ENCODE data around the gene CDKL2.

CDKL2 gene

GRCh38 chr4:75623026-75623425 is 7.3 kb downstream of the CDKL2 start:
- no peak overlapping the region for H3K4me3 ChIP-seq (ENCODE audit: low read length)
- TF ChIP-seq ZNF274 (IDR thresholded peaks at IDR 0.05; ENCODE audit: low read depth, low read length): no peak

- H3K4me3 ChIP-seq (ENCODE audit: low read length): no peak overlapping the region
- no peak for TF ChIP-seq ZNF274 (IDR thresholded peaks at IDR 0.05; ENCODE audit: low read depth, low read length)
Observed at GRCh38 chr4:75621715-75622114, 8.6 kb downstream of the CDKL2 start.

DNA sequence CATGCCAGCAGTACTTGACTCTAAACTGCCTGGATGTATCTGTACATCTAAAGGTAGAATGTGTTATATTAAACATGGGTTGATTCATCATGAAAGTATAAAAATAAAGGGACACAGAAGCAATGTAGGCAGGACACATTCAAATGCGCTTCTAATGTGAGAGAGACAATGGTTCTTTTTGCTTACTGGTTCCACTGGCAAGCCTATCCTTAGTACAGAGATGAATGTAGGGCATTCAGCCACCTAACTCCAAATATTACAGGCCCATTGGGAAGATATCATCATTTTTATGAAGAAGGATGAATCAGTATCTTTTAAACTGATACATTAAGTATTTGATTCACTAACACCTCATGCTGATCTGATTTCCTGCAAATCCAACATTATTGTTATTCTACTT is 18.0 kb downstream of the CDKL2 start:
- TF ChIP-seq ZNF274 (IDR thresholded peaks at IDR 0.05; ENCODE audit: low read depth, low read length): no peak
- H3K4me3 ChIP-seq (ENCODE audit: low read length): no peak overlapping the region

DNA sequence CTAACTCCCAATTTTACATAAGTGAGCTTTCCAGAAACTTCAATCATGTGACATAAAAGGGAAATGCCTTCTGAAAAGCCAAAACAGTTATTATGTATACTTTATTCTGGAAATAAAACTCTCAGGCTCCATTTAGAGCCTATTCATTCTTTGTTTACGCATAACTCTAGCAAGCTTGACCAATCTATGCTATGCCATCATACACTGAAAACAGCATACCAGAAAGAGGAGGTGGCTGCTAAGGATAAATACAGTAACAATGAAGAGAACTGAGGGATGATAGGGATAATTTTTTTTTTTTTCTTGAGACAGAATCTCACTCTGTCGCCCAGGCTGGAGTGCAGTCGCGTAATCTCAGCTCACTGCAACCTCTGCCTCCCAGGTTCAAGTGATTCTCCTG is 24.4 kb downstream of the CDKL2 start:
- no peak for TF ChIP-seq ZNF274 (IDR thresholded peaks at IDR 0.05; ENCODE audit: low read depth, low read length)
- no peak overlapping the region for H3K4me3 ChIP-seq (ENCODE audit: low read length)

GRCh38 chr4:75599647-75600046 is 30.7 kb downstream of the CDKL2 start:
- no peak overlapping the region for H3K4me3 ChIP-seq (ENCODE audit: low read length)
- no peak for TF ChIP-seq ZNF274 (IDR thresholded peaks at IDR 0.05; ENCODE audit: low read depth, low read length)

DNA sequence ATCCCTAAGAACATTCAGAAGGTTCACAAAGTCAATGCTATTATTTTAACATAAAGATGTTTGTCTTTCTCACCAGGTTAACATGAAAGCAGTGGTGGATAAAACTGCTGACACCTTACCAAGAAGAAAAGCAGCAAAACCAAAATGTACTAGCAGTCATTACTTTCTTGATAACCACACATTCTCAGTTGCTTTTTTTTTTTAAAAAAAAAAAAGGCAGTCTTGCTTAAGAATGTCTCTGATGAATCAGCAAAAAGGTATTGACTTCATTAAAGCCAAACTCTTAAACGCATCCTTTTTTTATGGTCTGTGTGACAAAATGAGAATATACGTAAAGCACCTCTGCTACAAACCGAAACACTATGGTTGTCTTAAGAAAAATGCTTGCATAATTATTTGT is 31.9 kb downstream of the CDKL2 start:
- no peak for TF ChIP-seq ZNF274 (IDR thresholded peaks at IDR 0.05; ENCODE audit: low read depth, low read length)
- no peak overlapping the region for H3K4me3 ChIP-seq (ENCODE audit: low read length)

GRCh38 chr4:75596061-75596460 is 34.3 kb downstream of the CDKL2 start:
- H3K4me3 ChIP-seq (ENCODE audit: low read length): no peak overlapping the region
- TF ChIP-seq ZNF274 (IDR thresholded peaks at IDR 0.05; ENCODE audit: low read depth, low read length): no peak

GRCh38 chr4:75593393-75593792 is 36.9 kb downstream of the CDKL2 start:
- no peak overlapping the region for H3K4me3 ChIP-seq (ENCODE audit: low read length)
- no peak for TF ChIP-seq ZNF274 (IDR thresholded peaks at IDR 0.05; ENCODE audit: low read depth, low read length)

DNA sequence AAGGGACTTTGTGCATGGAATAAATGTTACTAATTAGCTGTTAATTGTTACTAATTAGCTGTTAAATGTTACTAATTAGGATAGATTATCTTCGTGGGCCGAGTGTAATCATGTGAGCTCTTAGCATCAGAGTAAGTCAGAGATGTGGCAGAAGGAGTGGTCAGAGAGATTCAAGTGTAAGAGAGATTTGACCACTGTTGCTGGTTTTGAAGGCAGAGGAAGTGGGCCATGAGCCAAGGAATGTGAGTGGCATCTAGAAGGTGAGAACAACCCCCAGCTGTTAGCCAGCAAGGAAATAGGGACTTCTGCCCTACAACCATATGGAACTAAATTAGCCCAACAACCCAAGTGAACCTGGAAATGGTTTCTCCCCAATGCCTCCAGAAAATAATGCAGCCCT is 46.3 kb downstream of the CDKL2 start:
- no peak for TF ChIP-seq ZNF274 (IDR thresholded peaks at IDR 0.05; ENCODE audit: low read depth, low read length)
- no peak overlapping the region for H3K4me3 ChIP-seq (ENCODE audit: low read length)

DNA sequence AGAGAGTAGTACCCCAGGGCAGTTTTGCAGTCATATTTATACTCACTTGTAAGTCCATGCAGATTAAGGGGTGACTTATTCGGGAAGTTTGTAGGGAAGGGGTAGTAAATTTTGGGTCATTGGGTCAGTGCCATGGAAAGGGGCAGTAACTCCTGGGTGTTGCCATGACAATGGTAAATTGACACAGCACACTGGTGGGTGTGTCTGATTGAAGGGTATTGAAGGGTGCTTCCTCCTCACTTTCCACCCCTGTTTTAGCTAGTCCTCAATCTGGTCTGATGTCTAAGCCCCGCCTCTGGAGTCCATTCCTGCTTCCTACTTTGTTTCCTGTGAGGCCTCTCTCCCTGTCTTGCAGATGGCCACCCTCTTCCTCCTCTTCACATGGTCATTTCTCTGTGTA is 62.6 kb downstream of the CDKL2 start:
- H3K4me3 ChIP-seq (ENCODE audit: low read length): no peak overlapping the region
- no peak for TF ChIP-seq ZNF274 (IDR thresholded peaks at IDR 0.05; ENCODE audit: low read depth, low read length)

- no peak for TF ChIP-seq ZNF274 (IDR thresholded peaks at IDR 0.05; ENCODE audit: low read depth, low read length)
Observed at GRCh38 chr4:75566911-75567310, 63.4 kb downstream of the CDKL2 start.

DNA sequence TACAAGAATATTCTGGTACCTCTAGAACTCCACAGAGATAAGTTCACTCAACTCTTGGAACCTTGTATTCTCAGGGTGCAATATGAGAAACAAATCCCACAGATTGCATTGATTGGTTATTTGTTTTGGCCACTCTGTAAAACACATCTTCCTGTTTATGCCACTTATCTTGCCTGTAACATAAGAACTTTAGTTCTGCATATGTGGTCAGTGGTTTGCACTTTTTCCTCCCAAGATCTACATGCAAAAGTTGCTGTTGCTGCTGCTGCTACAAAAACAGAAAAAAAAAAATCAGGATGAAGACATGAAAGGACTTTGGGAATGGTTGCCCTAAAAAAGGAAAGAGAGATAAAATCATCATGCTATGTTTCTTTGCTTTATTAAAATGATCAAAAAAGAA is 64.8 kb downstream of the CDKL2 start:
- no peak for TF ChIP-seq ZNF274 (IDR thresholded peaks at IDR 0.05; ENCODE audit: low read depth, low read length)
- H3K4me3 ChIP-seq (ENCODE audit: low read length): no peak overlapping the region

More at GRCh38 chr4:75566911-75567310, 63.4 kb downstream of the CDKL2 start:
- H3K4me3 ChIP-seq (ENCODE audit: low read length): no peak overlapping the region

DNA sequence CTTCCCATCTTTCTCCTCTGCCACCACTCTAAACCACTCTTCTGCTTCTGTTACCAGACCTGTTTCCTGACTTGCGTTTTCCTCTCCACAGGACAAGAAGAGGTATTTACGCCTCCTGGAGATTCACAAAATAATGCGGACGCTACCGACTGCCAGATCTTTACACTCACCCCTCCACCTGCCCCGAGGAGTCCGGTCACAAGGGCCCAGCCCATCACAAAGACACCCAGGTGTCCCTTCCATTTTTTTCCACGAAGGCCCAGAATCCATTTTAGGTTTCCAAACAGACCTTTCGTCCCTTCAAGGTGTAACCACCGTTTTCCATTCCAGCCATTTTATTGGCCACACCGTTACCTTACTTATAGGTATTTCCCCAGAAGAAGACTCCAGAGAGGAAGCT is 66.3 kb downstream of the CDKL2 start:
- TF ChIP-seq ZNF274 (IDR thresholded peaks at IDR 0.05; ENCODE audit: low read depth, low read length): no peak
- no peak overlapping the region for H3K4me3 ChIP-seq (ENCODE audit: low read length)

GRCh38 chr4:75561789-75562188 is 68.5 kb downstream of the CDKL2 start:
- TF ChIP-seq ZNF274 (IDR thresholded peaks at IDR 0.05; ENCODE audit: low read depth, low read length): no peak
- no peak overlapping the region for H3K4me3 ChIP-seq (ENCODE audit: low read length)

DNA sequence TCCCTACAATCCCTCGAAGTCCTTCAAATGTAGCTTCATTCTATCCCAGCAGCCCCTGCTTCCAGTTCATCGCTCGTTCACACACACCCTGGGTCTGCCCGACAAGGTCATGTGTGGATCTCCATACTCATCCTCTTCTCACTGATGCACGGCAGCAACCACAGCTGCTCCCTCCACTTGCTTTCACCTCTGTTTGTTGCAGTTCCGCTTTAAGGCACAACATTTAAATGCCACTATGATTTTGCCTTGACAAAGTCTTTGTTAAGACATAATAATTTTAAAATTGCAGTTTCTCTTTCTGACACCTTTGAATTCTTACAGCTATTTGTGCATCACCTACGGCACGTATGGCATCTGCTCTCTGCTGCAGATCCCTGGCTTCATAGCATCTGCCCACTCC is 72.6 kb downstream of the CDKL2 start:
- no peak overlapping the region for H3K4me3 ChIP-seq (ENCODE audit: low read length)
- TF ChIP-seq ZNF274 (IDR thresholded peaks at IDR 0.05; ENCODE audit: low read depth, low read length): no peak

- H3K4me3 ChIP-seq (ENCODE audit: low read length): no peak within 1 kb of the TSS
- no peak for TF ChIP-seq ZNF274 (IDR thresholded peaks at IDR 0.05; ENCODE audit: low read depth, low read length)
Observed at GRCh38 chr4:75555294-75556164, 74.8 kb downstream of the CDKL2 start, which contains the start of gene ODAPH. ODAPH (plus strand) TSS chr4:75556066; CDS start chr4:75556083, 17 bp downstream.
